Dermis microvascular lymphatic vessel endothelial cell (primary cell): ENCODE data around the gene SP140. TPM values are rescaled to one million over a fixed set of nuclear protein-coding genes. Genes with fewer than 3 reads are reported as not detected.
"Not testable (repeated sequence)": the region's sequence is repeated elsewhere in the genome, so short reads cannot be mapped to it uniquely, and the experiment has no call there.

ENCODE experiments used
- DNase-seq, 2 donors: peaks; one replicate each; pipeline versions ENCODE4 v3.0.0 to v3.0.0-alpha.2; 2010; ENCODE audit warnings: low read depth in 2 of 2
- total RNA-seq: library from RNA; depleted of rRNA; stranded (reverse); fragments of >200 nt; gene quantifications from 2 replicates; pipeline ENCODE4 v1.2.1, GENCODE V29; 2014

SP140 gene
- total RNA-seq, 1 donor from 2014 or later: 0.13 TPM

GRCh38 chr2:230286048-230286447 is 60.5 kb downstream of the SP140 start:
- DNase-seq: no peak

DNA sequence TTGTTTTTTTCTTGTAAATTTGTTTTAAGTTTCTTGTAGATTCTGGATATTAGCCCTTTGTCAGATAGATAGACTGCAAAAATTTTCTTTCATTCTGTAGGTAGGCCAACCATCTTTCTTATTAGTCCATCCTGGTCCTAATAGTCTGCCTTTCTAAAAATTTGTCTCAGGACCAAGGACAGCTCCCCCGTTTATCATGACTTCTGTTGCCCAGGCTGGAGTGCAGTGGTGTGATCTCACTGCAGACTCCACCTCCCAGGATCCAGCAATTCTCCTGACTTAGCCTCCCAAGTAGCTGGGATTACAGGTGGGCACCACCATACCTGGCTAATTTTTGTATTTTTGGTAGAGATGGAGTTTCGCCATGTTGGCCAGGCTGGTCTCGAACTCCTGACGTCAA is 63.8 kb downstream of the SP140 start:
- peak; percentile 12 to 46 for DNase-seq

DNA sequence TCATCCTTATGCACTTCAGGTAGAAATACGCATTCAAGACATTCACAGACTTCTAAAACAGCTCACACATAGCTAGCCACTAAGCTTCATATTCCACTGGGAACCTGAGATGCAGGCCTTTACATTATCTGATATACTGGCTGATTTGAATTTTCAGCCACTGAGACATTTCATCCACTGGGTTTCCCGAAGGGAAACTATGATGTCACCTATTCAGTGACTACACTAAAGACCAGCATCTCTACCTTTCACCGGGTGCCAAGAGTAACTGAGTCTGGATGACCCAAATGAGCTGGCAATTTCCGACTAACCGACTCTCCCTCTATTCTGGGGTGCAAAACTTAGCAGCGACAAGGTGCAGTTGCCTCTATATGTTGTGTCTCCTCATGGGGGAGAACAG is 69.7 kb downstream of the SP140 start:
- DNase-seq: no peak

- no peak for DNase-seq
These were observed 71.4 kb downstream of the SP140 start for GRCh38 chr2:230296917-230297316.

DNA sequence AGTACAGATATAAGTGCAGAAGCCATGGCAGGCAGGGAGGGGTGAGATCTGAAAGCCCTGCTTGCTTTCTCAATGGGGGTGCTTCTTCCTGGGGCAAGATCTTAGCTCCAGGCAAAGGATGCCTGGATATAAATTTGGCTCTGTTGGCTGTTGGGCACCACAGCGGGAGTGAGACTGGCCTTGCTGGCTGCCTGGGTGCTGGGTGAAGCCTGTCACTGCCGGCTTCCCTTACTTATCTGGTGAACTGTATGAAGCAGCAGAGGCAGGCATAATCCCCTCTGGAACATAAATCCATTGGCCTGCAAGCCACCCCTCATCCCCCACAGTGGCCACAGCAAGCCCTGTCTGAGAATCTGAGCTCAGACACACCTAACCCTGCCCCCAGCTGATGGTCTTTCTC is 74.1 kb downstream of the SP140 start:
- DNase-seq: no peak

DNA sequence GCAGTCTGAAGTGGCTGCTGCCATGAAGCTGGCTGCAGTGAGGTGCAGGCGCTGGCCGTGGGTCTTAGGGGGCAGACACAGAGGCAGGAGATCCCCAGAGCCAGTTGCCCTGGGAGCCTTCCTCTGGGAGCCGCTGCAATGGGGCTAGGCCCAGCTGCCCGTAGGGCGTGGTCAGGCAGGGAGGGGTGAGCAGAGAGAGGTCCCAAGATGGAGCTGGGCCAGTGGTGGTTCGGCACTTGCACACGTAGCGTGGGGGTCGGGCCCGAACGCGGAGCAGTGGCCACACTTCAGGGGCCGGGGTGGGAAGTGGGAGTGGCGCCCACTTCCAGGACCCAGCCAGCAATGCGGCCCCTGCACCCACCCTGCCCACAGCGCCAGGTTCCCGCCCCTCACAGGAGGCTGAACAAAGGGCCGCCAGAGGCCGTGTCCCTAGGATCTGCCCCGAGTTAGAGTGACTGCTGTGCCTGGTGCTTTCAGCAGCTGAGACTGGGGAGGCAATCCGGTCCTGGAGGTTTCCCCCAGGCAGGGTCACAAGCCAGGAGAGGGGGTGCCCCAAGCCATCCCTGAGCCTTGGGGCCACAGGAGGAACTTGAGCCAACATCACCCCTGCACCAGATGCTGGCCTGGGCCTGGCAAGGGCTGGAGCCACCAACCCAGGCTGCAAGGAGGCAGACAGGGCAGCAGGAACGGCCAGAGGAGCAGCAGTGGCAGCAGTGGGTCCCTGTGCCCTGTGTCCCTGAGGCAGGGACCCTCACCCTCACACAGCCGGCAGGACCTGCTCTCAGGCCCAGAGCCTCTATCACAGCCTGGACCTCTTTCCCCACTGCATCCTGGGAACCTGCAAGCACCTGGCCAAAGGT is 80.1 kb downstream of the SP140 start:
- DNase-seq: no peak

DNA sequence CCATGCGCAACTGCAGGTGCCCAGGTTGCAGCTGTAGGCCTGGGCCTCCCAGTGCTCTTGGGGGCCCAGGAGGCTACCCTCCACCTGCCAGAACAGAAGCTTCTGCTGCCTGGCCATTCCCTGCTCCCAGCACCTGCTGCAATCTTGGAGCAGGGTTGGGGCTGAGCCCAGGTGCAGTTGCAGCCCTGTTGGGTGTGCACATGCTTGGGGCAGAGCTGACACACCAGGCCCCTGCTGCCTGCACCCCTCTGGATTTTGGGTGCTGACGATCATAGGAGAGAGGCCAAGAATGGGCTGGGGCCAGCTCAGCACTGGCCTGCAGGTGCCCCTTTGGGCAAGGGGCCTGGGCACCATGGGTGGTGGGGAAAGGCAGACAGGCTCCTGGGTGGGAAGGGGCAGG is 80.9 kb downstream of the SP140 start:
- no peak for DNase-seq

DNA sequence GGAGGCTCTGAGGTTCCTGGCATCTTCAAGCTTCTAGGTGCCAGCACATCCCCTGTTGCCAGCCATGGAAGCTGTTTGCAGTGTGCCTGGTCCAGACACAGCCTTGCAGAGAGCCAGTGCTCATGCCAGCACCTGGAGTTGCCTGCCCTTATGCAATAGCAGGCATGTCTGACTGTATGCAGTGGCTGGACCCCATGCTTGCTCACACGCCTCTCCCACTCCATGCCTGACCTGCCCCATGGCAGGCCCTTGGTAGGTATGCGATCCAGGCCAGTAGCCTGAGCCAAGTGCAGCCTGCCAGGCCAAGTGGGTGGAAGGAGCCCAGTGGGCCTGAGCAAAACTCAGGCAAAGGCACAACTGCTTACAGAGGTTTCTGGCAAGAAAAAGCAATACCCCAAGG is 81.9 kb downstream of the SP140 start:
- no peak for DNase-seq

DNA sequence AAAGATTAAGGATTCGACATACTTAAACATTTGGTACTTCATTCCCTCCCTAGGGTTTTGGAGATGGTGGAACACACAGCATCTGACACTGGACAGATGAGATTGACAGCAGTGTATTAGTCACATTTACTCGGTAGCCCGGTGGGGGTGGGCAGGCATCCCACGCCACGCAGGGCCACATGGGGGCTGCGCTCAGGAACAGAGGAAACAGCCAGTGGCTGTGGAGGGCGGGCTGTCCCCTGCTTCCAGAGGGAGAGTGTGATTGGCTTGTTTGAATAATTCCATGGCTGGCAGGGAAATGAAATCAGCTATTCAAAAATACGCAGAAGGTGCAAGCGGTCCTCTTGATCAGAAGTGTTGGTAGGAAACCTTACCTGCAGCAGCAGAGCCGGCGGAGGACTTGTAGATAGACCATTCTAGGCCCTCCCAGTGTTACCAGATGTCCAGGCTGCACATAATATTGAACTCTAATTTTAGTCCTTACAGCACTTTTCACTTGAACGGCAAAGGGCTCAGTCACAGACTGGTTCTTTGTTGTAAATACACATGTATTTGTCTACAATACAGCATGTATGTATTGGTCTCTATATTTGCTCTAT is 83.0 kb downstream of the SP140 start:
- no peak for DNase-seq

- not testable (repeated sequence) for DNase-seq
These were observed 85.3 kb downstream of the SP140 start for GRCh38 chr2:230310792-230311191.

DNA sequence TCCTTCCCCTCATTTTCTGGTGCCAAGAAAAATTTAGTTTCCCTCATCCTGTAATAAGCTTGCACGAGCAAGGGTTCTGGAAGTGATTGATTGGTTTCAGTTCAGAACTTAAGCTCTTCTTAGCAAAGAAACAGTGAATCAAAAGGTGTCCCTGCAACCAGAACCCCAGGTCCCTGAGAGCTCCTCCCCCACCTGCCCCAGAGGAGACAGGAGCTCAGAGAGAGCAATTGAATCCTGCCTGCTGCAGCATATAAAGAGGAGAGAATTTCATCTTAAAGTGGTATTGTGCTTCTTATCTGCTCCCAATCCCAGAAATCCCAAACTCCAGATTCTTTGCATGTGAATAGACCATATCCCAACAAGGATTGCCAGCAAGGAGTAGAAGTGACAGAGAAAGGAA is 86.1 kb downstream of the SP140 start:
- not testable (repeated sequence) for DNase-seq

DNA sequence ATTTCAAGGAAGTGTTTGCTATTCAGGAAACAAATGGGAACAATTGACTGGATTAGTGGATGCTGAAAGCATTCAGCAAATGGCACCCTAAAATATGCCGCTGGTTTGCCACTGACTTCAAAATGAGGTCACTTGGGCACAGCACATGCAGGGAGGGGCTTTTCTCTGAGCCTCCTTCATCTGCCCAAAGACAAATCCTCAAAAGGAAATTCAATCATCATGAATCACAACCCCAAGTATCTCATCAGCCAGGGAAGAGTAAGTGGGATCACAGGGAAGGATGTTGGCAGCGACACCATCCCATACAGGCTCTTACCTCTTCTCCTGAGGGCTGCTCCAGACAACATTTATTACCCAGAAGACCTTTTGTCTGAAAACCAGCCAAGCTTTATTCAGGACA is 87.1 kb downstream of the SP140 start:
- DNase-seq: no peak

DNA sequence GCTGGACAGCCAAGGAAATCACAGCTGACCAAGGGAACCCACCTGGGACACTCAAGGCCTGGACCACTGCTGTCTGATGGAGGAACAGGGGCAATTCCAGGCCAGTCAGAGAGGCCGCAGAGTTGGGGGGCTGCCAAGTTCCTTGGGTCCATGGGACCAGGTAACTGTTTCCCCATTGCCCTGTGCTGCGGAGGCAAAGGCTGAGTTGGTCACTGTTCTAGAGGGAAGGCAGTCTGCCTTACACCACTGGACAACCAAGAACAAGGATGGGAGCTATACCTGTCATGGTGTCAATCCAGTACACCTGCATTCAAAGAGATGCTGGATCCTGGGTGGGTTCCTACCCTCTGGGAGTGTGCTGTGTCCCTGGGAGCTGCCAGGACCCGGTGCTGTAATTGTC is 91.8 kb downstream of the SP140 start:
- DNase-seq: no peak

GRCh38 chr2:230318190-230319121 is 92.9 kb downstream of the SP140 start:
- no peak for DNase-seq

DNA sequence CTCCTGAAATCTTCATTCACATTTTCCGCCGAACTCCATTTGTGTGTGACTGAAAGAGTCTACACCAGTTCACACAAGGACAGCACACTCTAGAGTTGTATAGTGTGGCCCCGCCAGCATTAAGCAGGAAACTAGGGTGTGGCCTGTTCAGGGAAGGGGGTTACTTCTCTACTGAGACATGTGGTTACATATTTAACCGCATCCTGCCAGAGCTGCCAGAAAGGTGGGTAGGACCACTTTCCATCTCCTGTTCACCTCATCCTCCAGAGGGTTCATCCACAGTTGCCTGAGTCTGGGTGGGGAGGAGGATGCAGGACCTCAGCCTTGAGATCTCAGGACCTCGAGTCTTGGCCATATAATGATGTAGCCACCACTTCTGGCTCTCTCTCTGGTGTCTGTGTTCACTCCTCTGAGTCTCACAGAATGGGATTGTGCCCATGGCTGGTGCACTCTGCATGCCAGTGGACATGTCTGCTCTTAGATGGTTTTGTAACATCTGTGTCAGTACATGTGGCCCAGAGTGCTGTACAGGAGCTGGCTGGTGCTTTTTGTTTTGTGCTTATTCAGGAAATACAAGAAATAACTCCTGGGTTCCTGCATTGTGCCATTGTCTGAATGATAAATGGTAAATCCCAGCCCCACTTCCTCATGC is 93.8 kb downstream of the SP140 start:
- no peak for DNase-seq

- no peak for DNase-seq
These were observed 95.5 kb downstream of the SP140 start for GRCh38 chr2:230321031-230321430.

DNA sequence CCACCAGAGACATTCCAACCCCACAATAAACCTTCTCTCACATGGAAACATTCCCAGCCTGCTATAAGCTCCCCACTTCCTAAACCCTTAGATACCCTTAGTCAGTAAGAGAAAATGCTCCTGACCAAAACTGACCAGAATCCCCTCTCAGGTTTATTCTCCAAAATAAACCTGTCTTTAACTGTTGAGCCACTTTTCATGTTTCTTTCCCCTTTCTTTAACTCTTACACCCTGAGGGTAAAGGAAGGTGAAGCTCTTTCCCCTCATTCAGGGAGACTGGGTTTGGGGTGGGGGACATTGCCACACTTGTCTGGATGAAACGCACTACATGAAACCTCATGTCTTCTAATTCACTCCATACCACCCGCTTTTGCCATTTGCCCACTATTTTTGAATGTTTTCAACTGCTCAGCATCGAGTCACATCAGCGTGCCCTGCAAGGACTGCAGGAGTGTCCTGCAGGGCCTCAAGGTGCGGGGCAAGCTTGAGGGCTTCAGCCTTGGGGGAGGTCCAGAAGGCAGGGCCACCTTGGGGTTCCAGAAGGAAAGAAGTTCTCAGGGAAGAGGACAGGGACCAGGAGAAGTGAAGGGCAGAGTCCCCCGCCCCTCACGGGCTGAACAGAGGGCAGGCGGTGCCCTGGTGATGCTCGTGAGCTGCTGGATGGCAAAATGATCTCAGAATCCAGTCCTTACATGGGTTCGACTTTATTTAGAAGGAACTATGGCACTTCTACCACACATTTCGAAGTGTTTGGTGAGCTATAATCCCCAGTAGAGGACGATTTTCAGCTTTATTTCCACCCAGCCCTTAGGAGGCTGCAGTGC is 97.2 kb downstream of the SP140 start:
- DNase-seq: no peak

GRCh38 chr2:230323385-230324106 is 98.0 kb downstream of the SP140 start:
- DNase-seq: no peak

DNA sequence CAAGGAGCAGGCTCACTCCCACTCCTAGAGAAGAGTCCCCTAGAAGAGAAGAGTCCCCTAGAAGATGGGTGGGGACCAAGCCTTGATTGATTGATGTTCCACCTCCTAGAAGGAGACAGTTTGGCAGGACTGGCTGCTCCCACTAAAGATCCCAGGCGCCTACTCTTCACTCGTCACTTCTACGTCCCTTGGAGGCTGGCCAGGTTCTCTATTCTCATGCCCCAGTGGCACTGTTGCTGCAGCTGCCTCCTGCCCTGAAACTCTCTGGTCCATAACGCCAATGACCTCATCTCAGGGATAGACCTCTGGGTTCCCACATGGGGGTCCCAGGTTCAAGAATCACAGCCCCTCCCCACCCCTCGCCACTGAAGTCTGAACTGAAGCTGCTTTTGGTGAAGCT is 99.0 kb downstream of the SP140 start:
- no peak for DNase-seq
